ENCODE data around the gene CSMD2.

- TF ChIP-seq CTCF (IDR thresholded peaks at IDR 0.05; ENCODE audit: low read length): no peak
- no peak for TF ChIP-seq EZH2 (optimal IDR thresholded peaks at IDR 0.05; ENCODE audit: low read depth, low read length)
Observed at GRCh38 chr1:33741749-33742148, 423.3 kb downstream of the CSMD2 start.

Data from MM.1S (cell line).